ENCODE results near the gene CHST11.

DNA sequence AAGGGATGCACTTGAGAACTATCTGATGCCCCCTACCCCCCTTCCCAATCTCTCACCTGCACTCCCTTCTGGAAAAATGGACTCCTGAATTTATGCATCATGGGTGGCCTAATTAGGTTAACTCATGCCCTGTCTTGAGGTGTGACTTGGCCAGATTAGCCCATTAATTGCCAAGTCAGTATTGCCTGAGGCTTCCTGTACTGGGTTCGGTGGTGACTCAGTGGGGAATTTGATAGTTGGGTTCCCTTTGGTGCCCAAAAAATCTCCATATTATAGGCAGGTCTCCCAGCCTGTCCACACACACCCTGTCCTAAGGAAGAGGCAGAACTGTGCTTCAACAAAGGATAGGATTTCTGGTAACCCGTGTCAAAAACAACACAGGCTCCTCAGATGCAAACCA is 146.1 kb downstream of the CHST11 start:
- TF ChIP-seq, protein P1, sequence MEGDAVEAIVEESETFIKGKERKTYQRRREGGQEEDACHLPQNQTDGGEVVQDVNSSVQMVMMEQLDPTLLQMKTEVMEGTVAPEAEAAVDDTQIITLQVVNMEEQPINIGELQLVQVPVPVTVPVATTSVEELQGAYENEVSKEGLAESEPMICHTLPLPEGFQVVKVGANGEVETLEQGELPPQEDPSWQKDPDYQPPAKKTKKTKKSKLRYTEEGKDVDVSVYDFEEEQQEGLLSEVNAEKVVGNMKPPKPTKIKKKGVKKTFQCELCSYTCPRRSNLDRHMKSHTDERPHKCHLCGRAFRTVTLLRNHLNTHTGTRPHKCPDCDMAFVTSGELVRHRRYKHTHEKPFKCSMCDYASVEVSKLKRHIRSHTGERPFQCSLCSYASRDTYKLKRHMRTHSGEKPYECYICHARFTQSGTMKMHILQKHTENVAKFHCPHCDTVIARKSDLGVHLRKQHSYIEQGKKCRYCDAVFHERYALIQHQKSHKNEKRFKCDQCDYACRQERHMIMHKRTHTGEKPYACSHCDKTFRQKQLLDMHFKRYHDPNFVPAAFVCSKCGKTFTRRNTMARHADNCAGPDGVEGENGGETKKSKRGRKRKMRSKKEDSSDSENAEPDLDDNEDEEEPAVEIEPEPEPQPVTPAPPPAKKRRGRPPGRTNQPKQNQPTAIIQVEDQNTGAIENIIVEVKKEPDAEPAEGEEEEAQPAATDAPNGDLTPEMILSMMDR (conservative IDR thresholded peaks at IDR 0.05; ENCODE audit: low read depth, low read length) = no peak
- no peak for TF ChIP-seq EZH2 (IDR thresholded peaks at IDR 0.05; ENCODE audit: borderline replicate concordance, low read depth, low read length, poor library complexity, severe bottlenecking)

Data from A673 (cell line).